ENCODE data around the gene AKR1D1. TPM values are rescaled to one million over a fixed set of nuclear protein-coding genes. Genes with fewer than 3 reads are reported as not detected.

AKR1D1 gene
- total RNA-seq, 1 donor from 2014 or later: not detected

GRCh38 chr7:138166681-138167080 is 90.4 kb downstream of the AKR1D1 start:
- no peak for DNase-seq (ENCODE audit: low spot score)
- H3K36me3 Mint-ChIP-seq (ENCODE audit: low read depth): peaks cover 6% of the 10 kb centered on the region
- H3K27me3 Mint-ChIP-seq (ENCODE audit: insufficient read depth): peaks cover 18% of the 10 kb centered on the region
- no peak overlapping the region for H3K4me3 Mint-ChIP-seq
- intact Hi-C loops (cut with micrococcal nuclease): loop anchor here (10.0 kb wide), 1 partner anchor 262 kb away; no protein-coding TSS in a partner anchor
- peaks cover 17% of the 10 kb centered on the region for H3K9me3 Mint-ChIP-seq
- H3K4me1 Mint-ChIP-seq (ENCODE audit: low read depth): peaks cover 25% of the 10 kb centered on the region
- no peak overlapping the region for H3K27ac Mint-ChIP-seq

- Mint-ChIP-seq H3K4me1 (ENCODE audit: low read depth) (peaks cover 25% of the 10 kb centered on the region), H3K27me3 (ENCODE audit: insufficient read depth) (peaks cover 18% of the 10 kb centered on the region), H3K9me3 (peaks cover 17% of the 10 kb centered on the region), H3K36me3 (ENCODE audit: low read depth) (peaks cover 6% of the 10 kb centered on the region), H3K27ac (no peak overlapping the region), H3K4me3 (no peak overlapping the region)
- intact Hi-C loops (cut with micrococcal nuclease): loop anchor here (10.0 kb wide), 1 partner anchor 262 kb away; no protein-coding TSS in a partner anchor
- DNase-seq (ENCODE audit: low spot score): no peak
These were observed 91.0 kb downstream of the AKR1D1 start for GRCh38 chr7:138167222-138167621.

GRCh38 chr7:138167869-138168296 is 91.6 kb downstream of the AKR1D1 start:
- H3K9me3 Mint-ChIP-seq: peaks cover 17% of the 10 kb centered on the region
- DNase-seq (ENCODE audit: low spot score): no peak
- intact Hi-C loops (cut with micrococcal nuclease): loop anchor here (10.0 kb wide), 1 partner anchor 263 kb away; no protein-coding TSS in a partner anchor
- H3K4me3 Mint-ChIP-seq: no peak overlapping the region
- peaks cover 23% of the 10 kb centered on the region for H3K27me3 Mint-ChIP-seq (ENCODE audit: insufficient read depth)
- peaks cover 6% of the 10 kb centered on the region for H3K36me3 Mint-ChIP-seq (ENCODE audit: low read depth)
- H3K4me1 Mint-ChIP-seq (ENCODE audit: low read depth): peaks cover 25% of the 10 kb centered on the region
- no peak overlapping the region for H3K27ac Mint-ChIP-seq

Other genes starting within 250 kb of the AKR1D1 start
- gene DGKI, start 229.5 kb upstream of the AKR1D1 start, total RNA-seq: 27.3 and 30.2 TPM in 2 replicates
- 61.6 and 61.8 TPM in 2 replicates for gene CREB3L2, start 74.4 kb upstream of the AKR1D1 start, total RNA-seq